ENCODE data around the gene C11orf98. TPM values are rescaled to one million over a fixed set of nuclear protein-coding genes. Genes with fewer than 3 reads are reported as not detected.

Gene C11orf98
- total and polyA plus RNA-seq, 2 of the 13 experiments (the other 11 are each of a cell fraction or from before 2014, with no cell fraction given): 30.4 to 91.8 TPM

GRCh38 chr11:62645946-62646824 is 18.8 kb downstream of the C11orf98 start, which contains the start of gene GANAB (continued):
- TF ChIP-seq PAXIP1 (CRISPR knock-in tag; conservative IDR thresholded peaks at IDR 0.05) (peak; percentile 19), FOSL1 (CRISPR knock-in tag; IDR thresholded peaks at IDR 0.05; ENCODE audit: borderline replicate concordance) (no peak), ZFP90 (CRISPR knock-in tag; IDR thresholded peaks at IDR 0.05; ENCODE audit: borderline replicate concordance) (peak; percentile 44; the same call in 1 of the 2 replicates), ZNF496 (CRISPR knock-in tag; IDR thresholded peaks at IDR 0.05; ENCODE audit: insufficient replicate concordance) (no peak), ZNF136 (CRISPR knock-in tag; IDR thresholded peaks at IDR 0.05; ENCODE audit: low read depth) (no peak; the same call in 1 of the 2 replicates), ZNF121 (CRISPR knock-in tag; IDR thresholded peaks at IDR 0.05) (0 out of 2 replicates have a peak, but pooled peaks have one; percentile 9), NFRKB (IDR thresholded peaks at IDR 0.05) (peak; percentile 26; the same call in 1 of the 2 replicates), ZNF282 (IDR thresholded peaks at IDR 0.05; ENCODE audit: partially characterized antibody) (no peak), SIN3A (IDR thresholded peaks at IDR 0.05; ENCODE audit: borderline replicate concordance, low read depth, low read length) (peak; percentile 91; the same call in 1 of the 2 replicates), UBTF (CRISPR knock-in tag; IDR thresholded peaks at IDR 0.05) (peak; percentile 81), MAFF (IDR thresholded peaks at IDR 0.05; ENCODE audit: low read depth, low read length) (no peak), ZNF780A (CRISPR knock-in tag; IDR thresholded peaks at IDR 0.05) (no peak; the same call in 1 of the 2 replicates), TAF1 (CRISPR knock-in tag; IDR thresholded peaks at IDR 0.05) (peak; percentile 96), BHLHE40 (IDR thresholded peaks at IDR 0.05; ENCODE audit: low read length) (peak; percentile 52; the same call in 1 of the 2 replicates), ZBTB8A (CRISPR knock-in tag; IDR thresholded peaks at IDR 0.05; ENCODE audit: borderline replicate concordance, low read depth) (peak; percentile 62; the same call in 1 of the 2 replicates)
- TF ChIP-seq, protein P1, sequence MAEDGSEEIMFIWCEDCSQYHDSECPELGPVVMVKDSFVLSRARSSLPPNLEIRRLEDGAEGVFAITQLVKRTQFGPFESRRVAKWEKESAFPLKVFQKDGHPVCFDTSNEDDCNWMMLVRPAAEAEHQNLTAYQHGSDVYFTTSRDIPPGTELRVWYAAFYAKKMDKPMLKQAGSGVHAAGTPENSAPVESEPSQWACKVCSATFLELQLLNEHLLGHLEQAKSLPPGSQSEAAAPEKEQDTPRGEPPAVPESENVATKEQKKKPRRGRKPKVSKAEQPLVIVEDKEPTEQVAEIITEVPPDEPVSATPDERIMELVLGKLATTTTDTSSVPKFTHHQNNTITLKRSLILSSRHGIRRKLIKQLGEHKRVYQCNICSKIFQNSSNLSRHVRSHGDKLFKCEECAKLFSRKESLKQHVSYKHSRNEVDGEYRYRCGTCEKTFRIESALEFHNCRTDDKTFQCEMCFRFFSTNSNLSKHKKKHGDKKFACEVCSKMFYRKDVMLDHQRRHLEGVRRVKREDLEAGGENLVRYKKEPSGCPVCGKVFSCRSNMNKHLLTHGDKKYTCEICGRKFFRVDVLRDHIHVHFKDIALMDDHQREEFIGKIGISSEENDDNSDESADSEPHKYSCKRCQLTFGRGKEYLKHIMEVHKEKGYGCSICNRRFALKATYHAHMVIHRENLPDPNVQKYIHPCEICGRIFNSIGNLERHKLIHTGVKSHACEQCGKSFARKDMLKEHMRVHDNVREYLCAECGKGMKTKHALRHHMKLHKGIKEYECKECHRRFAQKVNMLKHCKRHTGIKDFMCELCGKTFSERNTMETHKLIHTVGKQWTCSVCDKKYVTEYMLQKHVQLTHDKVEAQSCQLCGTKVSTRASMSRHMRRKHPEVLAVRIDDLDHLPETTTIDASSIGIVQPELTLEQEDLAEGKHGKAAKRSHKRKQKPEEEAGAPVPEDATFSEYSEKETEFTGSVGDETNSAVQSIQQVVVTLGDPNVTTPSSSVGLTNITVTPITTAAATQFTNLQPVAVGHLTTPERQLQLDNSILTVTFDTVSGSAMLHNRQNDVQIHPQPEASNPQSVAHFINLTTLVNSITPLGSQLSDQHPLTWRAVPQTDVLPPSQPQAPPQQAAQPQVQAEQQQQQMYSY (CRISPR knock-in tag; IDR thresholded peaks at IDR 0.05): peak; percentile 87
- TF ChIP-seq, protein P2, sequence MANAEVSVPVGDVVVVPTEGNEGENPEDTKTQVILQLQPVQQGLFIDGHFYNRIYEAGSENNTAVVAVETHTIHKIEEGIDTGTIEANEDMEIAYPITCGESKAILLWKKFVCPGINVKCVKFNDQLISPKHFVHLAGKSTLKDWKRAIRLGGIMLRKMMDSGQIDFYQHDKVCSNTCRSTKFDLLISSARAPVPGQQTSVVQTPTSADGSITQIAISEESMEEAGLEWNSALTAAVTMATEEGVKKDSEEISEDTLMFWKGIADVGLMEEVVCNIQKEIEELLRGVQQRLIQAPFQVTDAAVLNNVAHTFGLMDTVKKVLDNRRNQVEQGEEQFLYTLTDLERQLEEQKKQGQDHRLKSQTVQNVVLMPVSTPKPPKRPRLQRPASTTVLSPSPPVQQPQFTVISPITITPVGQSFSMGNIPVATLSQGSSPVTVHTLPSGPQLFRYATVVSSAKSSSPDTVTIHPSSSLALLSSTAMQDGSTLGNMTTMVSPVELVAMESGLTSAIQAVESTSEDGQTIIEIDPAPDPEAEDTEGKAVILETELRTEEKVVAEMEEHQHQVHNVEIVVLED (CRISPR knock-in tag; IDR thresholded peaks at IDR 0.05; ENCODE audit: borderline replicate concordance): peak; percentile 87

Data from HepG2 (cell line).